WI38 (cell line): ENCODE data around the gene RERE.

Experiments
- H3K4me3 ChIP-seq: 2 replicates; pipeline ENCODE4 v1.5.1; 2011; ENCODE audit warnings: low read depth, mild to moderate bottlenecking, control low read depth, low read length
- TF ChIP-seq, protein P1 (sequence below): IDR thresholded peaks from 2 replicates; pipeline ENCODE4 v1.5.1; 2012; ENCODE audit warnings: low read depth, mild to moderate bottlenecking, control low read depth, low read length

RERE gene

DNA sequence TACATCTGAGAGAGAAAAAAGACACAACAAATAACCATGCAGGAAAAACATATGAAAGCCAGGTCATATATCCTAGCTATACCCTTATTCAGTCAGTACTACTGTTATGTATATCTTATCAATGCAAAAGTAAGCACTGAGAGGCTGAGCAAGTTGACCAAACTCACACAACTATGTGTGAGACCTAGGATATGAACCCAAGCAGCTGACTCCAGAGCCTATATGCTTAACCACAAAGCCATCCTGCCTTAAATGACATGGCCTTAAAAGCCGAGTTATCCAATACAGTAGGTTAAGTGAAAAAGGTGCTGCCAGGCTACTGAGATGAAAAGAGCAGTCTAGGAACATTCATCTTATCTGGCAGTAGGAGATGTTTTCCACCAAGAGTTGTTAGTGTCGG lies 151.6 kb downstream of the RERE start:
- H3K4me3 ChIP-seq = no peak overlapping the region
- TF ChIP-seq, protein P1, sequence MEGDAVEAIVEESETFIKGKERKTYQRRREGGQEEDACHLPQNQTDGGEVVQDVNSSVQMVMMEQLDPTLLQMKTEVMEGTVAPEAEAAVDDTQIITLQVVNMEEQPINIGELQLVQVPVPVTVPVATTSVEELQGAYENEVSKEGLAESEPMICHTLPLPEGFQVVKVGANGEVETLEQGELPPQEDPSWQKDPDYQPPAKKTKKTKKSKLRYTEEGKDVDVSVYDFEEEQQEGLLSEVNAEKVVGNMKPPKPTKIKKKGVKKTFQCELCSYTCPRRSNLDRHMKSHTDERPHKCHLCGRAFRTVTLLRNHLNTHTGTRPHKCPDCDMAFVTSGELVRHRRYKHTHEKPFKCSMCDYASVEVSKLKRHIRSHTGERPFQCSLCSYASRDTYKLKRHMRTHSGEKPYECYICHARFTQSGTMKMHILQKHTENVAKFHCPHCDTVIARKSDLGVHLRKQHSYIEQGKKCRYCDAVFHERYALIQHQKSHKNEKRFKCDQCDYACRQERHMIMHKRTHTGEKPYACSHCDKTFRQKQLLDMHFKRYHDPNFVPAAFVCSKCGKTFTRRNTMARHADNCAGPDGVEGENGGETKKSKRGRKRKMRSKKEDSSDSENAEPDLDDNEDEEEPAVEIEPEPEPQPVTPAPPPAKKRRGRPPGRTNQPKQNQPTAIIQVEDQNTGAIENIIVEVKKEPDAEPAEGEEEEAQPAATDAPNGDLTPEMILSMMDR = no peak

DNA sequence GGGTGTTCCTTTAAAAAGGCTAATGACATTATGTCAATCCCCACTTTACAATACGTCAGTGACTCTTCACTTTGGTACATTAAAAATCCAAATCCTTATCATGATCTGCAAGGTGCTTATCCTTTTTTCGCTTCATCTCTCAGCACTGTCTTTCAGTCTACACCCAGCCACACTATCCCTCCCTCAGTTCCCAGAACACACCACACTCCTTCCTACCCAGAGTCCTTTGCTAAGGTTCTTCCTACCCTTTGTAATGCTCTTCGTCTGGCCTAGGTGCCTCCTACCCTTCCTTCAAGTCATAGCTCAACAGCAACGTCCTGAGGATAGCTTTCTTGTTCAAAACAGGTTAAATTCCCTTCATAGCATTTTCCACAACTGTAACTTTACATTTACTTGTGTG lies 152.6 kb downstream of the RERE start:
- H3K4me3 ChIP-seq = no peak overlapping the region
- TF ChIP-seq, protein P1 = no peak

DNA sequence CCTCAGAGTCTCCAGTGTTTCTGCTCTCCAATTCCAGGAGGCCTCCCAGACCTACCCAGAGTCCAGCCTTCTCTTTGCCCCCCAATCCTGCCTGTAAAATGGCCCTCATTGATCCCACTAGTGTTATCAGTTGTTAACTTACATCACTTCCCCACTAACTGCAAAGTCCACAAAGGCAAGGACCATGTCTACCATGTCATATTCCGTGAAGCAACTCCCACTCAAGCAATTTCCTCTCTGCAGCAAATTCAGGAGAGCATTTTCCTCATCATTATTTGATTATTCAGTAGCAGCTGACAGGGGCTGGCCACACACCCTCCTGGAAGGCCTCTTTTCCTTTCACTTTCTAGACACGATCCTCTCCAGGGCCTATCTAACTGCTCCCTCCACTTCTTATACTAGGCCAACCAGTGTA lies 153.5 kb downstream of the RERE start:
- no peak overlapping the region for H3K4me3 ChIP-seq

DNA sequence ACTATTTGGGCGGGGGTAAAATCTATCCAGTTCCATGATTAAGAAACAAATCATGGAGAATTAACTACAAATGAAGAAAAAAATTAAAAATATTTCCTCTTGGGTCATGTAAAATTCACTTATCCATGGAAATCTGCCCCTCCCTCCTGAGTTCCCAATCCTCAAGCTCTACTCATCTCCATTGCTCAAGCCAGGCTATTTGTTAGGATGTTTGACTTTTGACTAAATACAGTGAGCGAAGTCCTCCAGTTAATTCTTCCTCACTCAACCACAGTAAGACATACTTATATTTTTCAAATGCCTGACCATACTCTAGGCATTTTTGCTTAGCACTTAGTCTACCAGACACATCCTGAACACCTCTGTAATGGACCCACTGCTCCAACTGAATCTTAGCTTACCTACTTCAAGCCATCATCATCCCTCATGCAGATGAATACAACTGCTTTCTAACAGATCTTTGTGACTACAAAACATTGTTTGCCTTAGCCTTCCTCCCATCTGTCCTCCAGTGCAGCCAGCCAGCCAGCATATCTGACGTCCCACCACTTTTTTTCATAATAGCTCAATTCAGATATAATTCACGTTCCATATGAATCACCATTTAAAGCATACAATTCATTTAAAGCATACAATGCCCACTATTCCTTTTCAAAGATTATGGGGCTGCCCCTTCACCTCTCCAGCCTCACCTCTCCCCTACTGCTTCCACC lies 154.2 kb downstream of the RERE start:
- TF ChIP-seq, protein P1 = no peak
- no peak overlapping the region for H3K4me3 ChIP-seq

More for the DNA sequence above, 153.5 kb downstream of the RERE start:
- TF ChIP-seq, protein P1 = no peak

DNA sequence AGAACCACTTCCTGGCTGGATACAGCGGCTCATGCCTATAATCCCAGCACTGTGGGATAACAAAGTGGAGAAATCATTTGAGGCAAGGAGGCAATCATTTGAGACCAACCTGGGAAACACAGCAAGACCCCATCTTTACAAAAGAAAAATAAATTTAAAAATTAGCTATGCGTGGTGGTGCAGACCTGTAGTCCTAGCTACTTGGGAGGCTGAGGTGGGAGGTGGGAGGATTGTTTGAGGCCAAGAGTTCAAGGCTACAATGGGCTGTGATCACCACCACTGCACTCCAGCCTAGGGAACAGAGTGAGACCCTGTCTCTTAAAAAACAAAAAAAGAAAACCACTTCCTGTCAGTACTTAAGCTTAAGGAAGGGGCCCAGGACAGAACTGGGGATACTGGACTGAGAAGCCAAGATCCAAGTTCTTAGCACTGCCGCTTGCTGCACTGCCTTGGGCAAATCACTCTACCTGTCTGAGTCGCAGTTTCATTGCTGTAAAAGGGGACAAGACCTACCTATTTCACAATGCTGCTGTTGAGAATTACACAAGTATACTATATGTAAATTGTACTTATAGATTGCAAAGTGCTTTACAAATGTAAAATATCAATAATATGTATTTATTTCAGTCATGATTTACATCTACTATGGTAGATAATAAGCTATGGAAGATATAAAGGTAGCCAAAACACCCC lies 154.9 kb downstream of the RERE start:
- TF ChIP-seq, protein P1 = no peak
- H3K4me3 ChIP-seq = no peak overlapping the region

DNA sequence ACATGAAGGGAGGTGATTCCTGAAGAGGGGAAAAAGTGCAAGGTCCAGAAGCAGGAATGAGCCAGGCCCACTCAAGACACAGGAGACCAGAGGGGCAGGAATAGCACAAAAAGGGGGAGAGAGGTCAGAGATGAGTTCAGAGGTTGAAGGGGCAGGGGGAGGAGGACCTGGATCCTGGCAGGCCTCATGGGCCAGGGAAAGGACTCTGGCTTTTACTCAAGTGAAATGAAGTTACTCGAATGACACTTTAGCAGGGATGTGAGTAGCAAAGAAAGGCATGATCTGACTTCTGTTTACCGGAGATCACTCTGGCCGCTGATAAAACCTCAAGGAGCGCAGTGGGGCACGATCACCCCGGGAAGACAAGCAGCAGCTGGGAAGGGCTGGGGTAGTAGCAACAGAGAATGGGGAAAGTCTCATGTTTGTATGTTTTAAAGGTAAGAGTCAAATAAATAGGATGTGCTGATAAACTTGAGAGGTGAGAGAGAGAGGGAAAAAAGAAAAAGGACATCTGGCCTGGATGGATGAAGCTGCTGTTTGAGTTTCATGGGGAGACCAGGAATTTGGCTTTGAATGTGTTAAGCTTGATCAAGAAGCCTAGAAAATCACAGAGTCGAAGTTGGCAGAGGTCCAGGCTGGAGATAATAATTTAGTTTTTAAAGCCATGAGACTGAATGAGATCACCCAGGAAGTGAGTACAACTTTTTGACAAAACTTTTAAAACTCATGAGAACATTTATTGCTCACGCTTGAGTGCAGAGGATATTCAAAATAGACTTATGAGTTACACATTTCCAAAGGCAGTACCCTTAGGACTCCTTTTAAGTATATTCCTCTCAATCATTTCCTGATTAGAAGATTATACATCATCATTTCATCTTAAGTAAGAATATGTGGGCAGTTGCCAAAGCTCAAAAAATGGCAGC lies 156.0 kb downstream of the RERE start:
- TF ChIP-seq, protein P1 = no peak
- peak overlapping the region; percentile 34 for H3K4me3 ChIP-seq

DNA sequence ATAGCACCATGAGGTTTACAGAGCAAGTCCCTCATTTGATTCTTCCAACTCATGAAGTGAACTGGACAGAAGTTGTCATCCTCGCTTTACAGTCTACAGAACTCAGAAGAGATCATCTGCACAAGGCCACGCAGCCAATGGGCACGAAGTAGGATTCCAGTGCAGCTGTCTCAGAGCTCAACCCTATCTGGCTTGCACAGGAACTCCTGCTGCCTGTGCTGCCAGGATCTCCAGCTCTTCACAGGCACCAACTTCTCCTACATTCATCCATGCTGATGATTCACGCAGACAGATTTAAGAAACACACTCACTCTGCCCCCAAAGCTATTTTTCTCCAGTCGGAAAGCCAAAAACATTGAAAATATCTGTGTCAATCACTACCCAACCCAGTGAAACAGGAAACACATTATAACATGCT lies 157.0 kb downstream of the RERE start:
- TF ChIP-seq, protein P1 = no peak
- no peak overlapping the region for H3K4me3 ChIP-seq
